HG03469 (cell line): Measurements from ENCODE around the gene COBL.
A peak's percentile ranks its signal among the peaks of the same experiment; 100 is the strongest.

Source experiments
- ATAC-seq: cut with Tn5 transposase; IDR thresholded peaks from one replicate; pipeline ENCODE4 v1.9.1; 2021; ENCODE audit warnings: mild to moderate bottlenecking, moderate library complexity, moderate number of reproducible peaks; ENCODE audit not compliant: unreplicated experiment

Gene COBL

DNA sequence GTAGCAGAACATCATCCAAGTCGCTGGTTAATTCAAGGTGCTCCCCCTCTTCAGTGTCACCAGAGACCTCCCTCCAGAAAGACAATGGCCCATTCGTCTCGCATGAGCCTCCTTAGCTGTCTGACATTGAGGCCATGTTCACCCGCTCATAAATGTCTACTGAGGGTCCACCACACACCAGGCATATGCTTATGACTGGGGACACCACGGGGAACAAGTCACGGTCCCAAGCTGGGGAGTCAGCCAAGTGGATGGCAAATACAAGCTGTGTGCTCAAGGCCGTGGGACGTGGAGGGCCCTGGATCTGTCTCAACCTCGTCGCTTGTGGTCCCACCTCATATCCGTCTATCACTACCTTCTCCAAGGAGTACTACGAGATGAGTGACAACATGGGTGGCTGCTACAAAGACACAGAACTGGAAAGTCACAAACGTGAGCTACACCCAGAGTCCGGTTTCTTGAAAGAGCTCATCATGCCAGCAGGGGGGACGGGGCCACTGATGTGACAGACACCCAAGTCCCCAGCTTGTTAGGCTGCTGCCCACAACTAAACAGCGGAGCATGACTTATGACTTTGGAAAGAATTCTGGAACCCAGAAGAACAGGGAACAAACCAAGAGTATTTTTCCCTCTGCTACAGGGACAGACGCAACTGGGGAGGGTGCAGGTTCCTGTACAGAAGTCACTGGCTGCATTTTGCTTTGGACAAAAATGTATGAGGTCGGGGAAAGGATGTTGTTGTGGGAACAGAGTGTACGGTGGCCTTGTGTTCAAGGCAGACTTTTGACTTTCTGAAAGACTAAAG, 189.6 kb downstream of the COBL start:
- ATAC-seq = no peak

DNA sequence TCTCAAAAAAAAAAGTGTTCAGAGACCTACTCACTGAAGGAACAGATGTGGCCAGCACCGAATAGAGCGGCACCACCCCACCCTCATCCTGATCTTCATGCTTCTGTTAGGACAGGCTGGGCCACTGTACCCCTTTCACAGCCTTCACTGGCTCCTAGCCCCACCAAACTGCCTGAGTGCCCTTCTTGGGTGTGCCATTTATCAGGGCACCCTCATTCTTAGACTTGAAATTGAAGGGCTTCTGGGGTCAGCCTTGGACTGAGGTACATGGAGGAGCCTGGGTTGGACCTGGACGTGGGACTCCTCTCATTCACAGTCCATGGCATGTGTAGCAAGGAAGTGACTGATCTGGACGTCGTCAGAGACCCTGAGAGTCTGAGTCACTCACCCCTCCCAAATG, 190.3 kb downstream of the COBL start:
- no peak for ATAC-seq

DNA sequence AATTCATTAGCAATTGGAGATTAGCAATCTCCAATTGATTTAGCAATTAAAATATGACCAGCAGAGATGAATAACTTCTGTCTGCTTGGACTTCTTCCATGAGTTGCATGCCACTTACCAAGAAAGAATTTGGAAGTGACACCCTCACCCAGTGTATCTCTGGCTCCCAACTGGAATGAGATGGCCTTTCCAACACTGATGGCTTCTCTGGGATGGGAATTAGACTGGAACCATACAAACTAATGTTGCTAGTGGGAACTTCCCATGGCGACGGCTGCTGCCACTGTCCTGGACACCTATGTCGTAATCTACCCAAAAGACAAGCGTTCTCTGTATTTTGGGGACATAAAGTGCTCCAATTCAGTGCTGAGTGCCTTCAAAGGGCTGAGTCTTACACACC, 192.3 kb downstream of the COBL start:
- ATAC-seq = no peak

DNA sequence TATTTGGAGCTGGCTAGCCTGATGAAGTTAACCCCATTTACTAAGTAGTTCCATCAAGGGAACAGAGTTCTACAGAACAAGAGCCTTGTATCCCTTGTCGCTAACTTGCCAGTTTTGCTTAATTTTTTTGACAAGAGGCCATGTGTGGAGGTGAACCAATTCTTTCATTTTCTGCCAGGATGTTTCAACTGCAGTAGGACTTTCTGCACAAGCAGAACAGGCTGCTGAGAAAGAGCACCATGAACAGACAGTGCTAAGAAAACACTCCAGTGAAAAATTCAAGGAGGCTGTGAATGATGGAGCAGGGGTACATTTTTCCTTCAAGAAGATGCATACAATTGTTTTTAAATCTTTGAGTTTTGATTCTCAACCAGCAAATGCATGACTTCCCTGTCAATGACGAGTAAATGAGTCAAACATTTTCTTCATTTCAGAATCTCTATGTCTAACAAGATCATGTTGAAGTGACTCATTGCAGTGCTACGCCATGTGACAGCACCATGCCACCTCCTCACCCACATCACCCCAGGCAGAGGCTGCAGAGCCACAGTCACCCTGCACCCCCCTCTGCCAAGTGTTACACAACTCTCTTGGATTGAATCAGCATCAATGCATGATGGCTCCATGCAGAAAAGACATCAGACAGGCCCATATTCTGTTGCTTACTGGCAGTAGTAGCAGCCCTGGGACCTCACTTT, 193.1 kb downstream of the COBL start:
- peak; percentile 54 for ATAC-seq

DNA sequence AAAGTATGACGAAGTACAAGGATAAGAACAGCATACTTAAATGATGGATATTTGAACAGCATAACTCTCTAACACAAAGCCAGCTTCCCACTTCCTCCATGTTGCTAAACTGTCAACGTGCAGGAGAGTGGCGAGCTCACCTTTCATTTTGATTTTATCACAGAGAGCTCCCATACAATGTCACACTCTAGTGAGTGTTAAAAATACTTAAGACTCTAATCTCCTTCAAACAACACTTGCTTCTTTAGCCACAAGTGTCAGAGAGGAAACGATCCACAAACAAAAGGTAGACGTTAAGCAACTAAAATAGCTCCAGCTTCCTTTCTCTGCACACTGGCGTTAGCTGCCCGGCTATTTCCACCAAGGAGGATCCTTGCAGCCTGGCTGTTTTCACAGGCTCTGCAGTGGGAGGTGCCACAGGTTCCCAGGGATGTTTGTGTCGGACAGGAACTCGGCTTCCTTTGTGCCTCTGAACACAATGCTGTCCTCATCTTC, 194.6 kb downstream of the COBL start:
- no peak for ATAC-seq

DNA sequence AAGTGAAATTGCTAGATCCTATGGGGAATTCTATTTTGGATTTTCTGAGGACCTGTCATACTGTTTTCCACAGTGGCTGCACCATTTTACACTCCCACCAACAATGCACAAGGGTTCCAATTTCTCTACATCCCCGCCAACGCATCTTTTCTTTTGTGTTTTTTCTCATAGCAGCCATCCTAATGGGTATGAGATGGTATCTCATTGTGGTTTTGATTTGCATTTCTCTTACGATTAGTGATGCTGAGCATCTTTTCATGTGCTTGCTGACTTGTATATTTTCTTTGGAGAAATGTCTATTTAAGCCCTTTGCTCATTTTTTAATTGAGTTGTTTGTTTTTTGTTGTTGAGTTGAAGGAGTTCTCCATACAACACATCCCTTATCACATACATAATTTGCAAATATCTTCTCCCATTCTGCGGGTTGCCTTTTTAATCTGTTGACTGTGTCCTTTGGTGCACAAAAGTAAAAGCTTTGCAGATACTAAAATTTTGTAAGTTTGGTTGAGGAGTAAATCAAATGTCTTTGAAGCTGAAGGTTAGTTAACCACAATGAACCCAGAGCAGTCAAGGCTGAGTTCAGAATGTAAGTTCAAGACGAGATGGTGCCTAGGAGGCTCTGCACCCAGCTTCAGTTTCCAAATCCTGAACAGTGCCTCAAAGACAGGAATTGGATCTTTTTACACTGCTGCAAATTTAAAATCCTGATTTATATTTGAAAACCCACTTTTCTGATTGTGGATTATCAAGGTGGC, 195.4 kb downstream of the COBL start:
- no peak for ATAC-seq

DNA sequence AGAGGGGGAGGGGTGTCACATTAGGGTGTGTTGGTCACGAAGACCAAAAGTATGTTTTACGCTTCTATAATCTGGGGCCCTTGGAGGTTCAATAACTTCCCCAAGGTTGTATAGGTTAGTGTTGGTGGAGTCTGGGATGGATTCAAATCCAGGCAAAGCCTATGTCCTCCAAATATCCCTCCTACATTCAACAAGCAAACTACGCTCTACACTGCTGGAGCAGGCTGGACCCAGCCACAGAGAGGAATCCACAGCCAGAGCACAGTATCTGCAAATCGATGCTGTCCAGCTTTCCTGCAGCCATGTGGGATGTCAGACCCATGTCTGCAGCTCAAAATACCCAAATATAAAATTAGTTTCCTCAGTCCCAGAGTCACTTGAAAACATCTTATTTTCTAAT, 198.0 kb downstream of the COBL start:
- no peak for ATAC-seq

DNA sequence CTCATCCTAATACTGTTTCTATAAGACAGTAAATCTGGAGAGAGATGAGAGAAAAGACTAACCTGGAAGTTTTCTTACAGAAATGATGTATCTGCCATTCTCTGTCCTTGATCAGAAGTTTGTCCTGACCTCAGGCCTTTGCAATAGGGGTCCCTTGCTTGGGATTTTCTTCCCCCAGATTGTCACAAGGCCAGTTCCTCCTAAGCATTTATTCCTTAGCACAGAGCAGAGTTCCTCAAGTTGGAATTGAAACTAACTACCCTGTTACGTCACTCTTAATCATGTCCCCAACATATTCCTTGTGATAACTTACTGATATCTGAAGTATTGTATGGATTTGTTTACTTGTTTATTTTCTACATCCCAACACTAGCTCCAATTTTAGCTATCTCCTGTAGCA, 202.1 kb downstream of the COBL start:
- no peak for ATAC-seq

DNA sequence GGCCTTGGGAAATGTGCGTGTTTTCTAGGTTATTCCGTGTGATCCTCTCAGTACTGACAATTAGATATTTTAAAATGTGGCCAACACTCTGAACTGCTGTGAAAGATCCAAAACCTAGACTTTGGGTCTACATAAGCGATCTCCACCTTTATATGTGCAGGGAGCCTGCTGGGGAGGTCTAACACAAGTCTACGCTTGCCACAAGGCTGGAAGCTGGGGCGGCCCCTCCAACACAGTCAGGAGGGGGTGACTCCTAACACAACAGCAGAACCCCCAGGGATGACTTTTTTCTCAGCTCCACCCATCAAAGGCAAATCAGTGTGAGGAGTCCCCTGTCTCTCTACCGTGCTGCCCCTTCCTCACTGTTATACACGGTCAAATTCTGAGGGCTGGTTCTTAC, 202.6 kb downstream of the COBL start:
- no peak for ATAC-seq

DNA sequence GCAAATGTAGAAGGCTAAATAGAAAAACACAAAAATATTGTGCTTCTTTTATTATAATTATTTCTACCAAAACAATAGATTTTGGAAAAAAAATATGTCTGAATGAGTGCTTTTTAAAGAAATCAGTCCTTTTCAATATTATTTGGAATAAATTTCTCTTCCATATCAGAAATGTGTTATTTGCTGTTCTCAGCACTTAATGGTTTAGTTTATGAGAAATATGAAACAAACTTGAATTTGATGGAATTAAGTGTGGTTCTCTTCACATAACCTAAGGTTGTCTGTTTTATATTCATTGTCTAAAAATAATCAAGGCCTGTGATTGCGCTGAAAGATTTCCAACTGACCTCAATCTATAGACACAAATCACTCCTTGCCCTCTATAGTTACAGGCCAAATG, 203.0 kb downstream of the COBL start:
- no peak for ATAC-seq

DNA sequence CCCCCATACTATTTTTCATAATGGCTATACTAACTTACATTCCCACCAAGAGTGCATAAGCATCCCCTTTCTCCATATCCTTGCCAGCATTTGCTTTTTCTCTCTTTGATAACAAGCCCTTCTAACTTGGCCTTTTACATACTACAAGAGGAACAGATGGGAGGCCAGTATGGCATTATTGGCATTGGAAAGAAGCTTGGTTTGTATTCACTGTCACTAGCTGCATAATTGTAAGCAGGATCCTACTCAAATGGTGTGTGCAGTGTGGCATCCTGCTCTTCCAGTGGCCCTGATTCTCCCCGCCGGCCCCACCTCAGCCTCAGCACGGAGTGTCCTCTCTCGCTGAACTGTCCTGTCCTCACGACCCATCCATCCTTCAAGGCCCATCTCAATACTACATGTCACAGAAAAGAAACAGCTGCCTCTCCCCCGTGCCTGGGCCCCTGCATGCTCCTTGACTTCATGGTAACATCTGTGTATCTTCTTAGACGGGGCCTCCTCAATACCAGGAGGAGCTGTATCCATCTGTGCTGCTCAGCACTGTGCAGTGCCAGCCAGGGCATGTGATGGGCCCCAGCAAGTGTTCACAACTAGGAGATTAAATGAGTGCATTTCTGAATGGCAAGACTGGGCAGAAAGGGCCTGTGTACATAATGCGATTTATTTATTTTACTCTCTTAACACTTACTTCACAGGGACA, 205.2 kb downstream of the COBL start:
- ATAC-seq = no peak

DNA sequence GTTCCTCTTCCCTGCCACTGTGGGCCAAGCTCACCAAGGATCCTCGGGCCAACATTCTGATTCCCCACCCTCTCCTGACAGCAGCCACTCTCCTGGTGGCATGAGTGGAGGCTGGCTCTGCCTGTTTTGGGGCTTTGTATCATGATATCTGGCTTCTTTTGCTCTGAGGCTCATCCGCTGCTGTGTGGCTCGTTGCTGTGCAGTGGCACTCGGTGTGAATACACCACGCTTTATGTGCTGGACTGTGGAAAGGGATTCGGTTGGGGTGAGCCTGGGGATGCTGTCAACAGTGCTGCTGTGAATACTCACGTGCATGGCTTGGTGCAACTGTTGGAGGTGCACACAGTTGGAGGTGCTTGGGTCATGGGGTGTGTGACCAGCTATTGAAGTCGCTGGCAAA, 208.5 kb downstream of the COBL start:
- ATAC-seq = no peak

DNA sequence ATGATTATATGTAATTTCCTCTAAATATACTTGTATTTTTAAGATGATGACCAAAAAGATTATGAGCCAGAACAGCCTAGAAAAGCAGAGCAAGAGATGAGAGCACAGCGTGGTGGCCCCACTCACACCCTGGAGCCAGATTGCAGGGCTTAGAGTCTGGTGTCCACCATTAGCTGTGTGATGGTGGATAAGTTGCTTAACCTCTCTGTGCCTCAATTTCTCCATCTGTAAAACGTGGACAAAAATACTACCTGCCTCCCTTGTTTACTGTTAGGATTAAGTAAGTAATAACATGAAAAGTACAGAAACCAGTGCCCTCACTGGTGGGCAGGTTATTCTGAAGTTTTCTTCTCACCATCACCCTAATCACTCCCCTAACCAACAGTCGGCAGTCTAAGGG, 212.3 kb downstream of the COBL start:
- ATAC-seq = no peak

DNA sequence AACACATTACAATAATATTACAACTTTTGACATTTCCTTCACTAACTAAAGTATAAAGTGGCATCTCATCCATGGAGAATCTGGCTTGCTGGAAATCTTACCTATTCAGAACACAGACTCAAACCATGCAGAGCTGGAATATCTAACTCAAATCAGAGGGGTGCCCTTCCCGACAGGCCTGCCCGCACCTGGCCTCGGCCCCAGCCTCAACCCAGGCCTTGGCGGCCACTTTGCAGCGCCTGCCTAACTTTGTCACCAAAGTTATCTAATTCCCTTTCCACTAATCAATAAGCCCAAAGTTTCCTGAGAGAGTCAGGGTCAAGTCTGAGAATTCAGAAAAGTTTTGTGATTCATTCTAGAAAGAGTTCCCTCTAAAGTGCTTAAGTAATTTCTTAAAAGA, 212.9 kb downstream of the COBL start:
- ATAC-seq = no peak

DNA sequence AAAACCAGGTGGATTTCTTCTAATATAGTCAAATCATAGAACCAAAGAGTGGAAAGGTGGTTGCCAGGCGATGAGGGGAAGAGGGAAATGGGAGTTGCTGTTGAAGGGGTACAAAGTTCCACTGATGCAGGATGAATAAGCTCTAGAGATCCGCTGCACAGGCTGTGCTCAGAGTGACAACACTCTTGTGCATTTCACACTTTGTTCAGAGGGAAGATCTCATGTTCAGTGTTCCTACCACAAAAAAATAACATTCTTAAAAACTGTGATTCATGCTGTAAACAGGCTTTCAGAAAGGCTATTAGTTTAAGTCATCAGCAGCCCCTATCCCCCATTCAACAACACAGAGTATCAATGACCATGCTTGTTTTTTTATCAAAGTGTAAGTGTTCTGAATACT, 213.8 kb downstream of the COBL start:
- ATAC-seq = no peak

DNA sequence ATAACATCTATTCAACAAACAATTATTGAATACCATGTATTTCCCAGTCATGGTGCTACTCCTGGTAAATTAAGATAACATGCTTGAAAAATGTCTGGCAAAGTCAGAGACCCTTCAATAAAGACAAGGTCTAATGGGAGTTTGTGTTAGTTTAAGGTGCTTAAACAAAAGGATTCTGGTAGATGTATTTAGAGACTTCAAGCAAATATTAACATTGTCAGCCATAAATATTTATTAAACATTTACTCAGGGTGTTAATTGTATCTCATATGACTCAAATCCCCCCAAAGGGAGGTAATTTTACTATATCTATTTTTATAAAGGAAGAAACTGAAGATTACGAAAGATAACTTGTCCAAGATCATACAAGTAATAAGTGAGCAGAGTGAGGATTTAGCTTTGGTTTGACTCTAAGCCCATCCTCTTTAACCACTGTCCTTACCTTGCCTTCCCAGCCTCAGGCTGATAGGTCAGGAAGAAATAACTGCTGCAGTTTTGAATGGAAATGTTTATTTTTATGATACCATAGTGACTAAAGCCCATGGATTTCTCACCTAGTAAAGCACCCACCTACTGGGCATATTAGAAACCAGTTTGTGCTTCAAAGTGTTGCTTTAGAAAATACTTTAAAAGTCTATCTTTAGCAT, 215.4 kb downstream of the COBL start:
- no peak for ATAC-seq

DNA sequence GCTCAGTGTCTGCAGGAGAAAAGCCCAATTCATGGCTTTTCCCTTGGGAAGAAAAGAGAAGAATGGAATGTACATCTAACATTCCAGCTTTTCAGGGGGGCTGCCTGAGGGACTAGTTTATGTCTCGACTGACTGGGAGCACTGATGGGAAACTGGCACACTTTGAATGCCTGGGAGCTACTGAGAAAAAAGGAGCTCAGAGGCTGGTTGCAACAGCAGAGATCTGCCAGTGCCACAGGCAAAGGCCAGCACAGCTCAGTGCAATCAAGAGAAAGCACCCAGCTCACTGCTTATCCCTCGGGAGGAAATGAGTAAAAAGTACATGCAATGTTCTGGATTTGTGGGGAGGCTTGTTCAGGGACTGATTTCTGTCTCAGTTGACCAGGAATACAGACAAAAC, 226.2 kb downstream of the COBL start:
- ATAC-seq = no peak

DNA sequence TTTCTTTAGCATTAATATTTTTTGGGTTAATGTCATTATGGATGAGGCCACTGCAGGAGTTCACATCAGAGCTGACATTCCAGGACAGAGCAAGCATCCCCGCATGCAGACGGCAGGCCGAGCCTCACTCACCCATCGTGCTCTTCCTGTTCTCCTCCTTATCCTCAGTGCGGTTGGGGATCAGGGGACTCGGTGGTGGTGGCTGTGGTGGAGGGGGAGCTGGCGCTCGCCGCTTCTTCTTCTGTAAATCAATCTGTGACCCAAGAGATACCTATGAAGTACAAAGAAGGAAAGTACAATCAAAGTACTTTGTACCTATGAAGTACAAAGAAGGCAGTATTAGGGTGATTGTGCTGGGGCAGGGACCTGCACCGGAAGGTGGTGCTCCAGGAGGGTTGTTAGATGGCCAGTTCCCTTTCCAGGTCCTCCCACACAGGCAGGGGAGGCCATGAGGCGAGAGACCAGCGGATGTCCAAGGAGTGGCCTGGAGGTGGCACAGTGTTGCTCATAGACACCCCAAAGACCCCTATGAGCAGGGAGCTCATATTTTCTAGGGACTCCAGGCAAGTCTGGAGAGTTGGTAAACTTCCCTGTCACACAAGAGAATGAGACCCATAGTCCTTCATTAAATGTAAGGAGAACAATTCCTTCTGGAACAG, 231.4 kb downstream of the COBL start:
- no peak for ATAC-seq

DNA sequence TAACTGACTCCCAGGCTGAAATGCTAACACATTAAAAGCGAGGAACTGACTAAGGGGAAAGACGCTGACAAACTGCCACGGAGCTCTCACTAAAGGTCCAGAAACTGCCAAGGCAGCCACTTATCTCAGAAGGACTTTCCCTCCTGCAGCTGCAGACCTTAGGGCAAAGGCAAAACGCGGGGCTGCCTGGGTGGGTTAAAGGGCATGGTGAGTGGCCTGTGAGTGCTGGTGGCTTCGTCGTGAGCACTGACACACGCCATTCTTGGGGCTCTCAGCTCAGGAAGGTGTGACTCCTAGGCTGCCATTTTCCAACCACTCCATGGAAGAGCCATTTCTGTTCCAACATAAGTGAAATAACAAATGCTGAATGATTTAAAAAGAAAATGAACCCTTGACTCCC, 232.5 kb downstream of the COBL start:
- no peak for ATAC-seq

DNA sequence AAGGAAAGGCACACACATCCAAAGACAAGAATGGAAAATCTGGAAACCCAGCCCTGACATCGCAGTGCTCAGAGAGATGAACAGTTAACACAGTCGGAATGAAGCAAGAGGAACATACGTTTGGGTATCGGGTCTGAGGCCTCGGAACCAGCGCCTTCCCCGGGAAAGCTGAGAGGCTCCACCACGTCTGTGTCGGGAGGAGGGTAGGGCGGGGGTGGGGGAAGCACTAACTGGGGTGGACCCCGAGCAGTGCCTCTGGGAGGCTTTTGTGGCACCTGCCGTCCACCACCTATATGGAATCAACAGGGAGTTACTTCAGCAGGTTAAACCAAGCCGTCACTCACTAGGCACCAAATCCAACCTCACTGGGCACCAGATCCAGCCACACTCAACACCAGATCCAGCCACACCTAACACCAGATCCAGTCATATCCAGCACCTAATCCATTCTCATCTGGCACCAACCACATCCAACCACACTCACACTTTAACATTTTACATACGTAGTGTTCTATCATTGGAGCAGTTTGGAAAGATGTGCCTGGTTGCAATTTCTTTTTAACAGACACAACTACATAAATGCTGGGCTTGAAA, 233.6 kb downstream of the COBL start:
- no peak for ATAC-seq
